Frontal cortex (tissue), 4 donors: Measurements from ENCODE around the gene C2CD4C. TPM values are rescaled to one million over a fixed set of nuclear protein-coding genes. Genes with fewer than 3 reads are reported as not detected.
"Not testable (repeated sequence)": the region's sequence is repeated elsewhere in the genome, so short reads cannot be mapped to it uniquely, and the experiment has no call there.

ENCODE experiments used
- DNase-seq, 2 donors: peaks; one replicate each; pipeline ENCODE4 v3.0.0; 2012; ENCODE audit warnings: low spot score in 2 of 2
- FAIRE-seq: peaks from 2 replicates; lab custom pipeline; 2012; peaks lifted over from hg19 to GRCh38; lab: Jason Lieb, UNC
- total RNA-seq: library from RNA; depleted of rRNA; stranded (reverse); fragments of >200 nt; gene quantifications from one replicate; pipeline ENCODE4 v1.2.3, GENCODE V29; 2014
- donor health status: control.
- donor health status: control.
- donor health status: control.

Gene C2CD4C
- total RNA-seq, result 20.8 TPM

DNA sequence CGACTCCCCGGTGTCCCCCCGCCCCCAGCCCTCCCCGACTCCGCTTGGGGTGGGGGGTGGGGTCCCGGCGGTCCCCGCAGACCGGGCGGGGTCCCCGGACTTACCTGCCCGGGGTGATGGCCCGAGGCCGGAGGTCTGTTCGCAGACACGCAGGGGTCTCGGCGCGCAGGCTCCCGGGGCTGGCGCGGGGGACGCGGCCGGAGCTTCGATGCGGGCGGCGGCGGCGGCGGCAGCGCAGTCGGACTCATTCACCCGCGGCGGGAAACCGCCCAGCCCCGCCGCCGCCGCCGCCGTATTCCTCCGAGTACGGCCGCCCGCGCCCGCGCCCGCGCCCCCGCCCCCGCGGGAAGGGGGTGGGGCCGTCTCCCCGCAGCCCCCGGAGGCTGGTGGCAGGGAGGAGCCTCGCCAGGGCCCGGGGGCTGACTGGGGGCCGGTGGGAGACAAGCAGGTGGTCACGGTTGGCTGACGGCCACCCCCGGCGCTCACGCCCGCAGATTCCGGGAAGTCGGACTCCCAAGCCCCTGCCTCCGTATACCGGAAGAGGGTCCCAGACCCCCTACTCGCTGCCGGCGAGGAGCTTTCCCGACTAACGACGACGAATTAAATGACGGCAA, at the start of gene C2CD4C:
TSS of gene C2CD4C (minus strand) at position 246 of the 614 bp plus-strand sequence. CDS start 786 bp downstream, outside the sequence.
- FAIRE-seq (no peak), DNase-seq (peak; percentile 69 to 79)

GRCh38 chr19:458091-459042, 49.4 kb upstream of the C2CD4C start:
- FAIRE-seq, result no peak
- DNase-seq, result no peak

DNA sequence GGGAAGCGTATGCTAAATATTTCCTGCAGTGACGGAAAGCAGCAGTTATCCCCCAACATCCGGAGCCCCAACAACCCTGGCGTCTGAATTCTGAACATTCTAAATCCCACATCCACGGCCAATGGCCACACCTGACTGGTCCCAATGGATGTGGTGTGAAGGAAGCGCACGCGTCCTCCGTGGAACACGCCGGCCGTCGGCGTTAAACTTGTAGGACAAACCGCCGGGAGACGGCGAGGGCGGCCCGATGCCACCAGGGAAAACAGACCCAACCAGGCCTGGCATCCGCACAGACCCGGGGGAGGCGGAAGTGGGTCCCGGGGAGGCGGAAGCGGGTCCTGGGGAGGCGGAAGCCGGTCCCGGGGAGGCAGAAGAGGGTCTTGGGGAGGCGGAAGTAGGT, 48.7 kb upstream of the C2CD4C start:
- DNase-seq, result no peak
- FAIRE-seq, result no peak

DNA sequence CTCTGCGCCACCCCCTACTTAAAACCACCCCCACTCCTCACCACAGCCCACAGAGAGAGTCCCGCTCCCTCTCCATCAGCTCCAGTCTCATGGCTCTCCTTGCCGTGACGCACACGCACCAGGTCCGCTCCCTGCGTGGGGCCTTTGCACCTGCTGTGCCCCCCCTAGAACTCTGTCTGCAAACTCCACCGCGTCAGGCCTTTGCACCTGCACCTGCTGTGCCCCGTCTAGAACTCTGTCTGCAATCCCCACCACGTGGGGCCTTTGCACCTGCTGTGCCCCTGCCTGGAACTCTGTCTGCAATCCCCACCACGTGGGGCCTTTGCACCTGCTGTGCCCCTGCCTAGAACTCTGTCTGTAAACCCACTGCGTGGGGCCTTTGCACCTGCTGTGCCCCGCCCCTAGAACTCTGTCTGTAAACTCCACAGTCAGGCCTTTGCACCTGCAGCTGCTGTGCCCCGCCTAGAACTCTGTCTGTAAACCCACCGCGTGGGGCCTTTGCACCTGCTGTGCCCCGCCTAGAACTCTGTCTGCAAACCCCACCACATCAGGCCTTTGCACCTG, 47.7 kb upstream of the C2CD4C start:
- DNase-seq, result no peak
- FAIRE-seq, result no peak

DNA sequence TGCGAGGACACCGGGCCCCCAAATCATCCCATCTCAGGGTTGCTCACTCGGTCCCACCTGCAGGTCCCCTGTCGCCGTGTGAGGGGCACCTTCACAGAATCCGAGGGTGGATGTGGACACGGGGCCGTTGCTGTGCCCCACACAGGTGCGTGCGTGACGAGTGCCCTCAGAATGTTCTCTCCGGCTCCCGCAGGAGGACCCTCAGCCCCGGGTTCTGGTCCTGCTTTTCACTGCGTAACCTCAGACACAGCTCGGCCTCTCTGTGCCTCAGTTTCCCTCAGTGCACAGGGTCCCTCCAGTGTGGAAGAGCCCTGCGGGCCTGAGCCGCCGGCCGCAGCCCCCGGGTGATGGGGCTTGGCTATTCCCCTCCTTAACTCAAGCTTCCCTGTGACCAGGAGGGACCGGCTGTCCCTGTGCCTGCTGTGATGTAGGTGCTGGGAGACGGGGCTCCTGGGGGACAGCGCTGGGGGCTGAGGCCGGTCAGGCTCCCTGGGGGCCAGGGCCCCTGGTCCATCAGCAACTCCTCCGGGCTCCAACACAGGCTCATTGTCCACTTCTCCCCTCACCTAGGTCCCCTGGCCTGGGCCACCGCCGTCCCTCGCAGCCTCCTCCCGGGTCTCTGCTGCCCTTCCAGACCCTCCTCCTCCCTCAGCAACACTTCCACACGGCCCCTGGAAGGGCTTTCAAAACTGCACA, 47.1 kb upstream of the C2CD4C start:
- no peak for DNase-seq
- FAIRE-seq, result no peak

- no peak for DNase-seq
- FAIRE-seq, result no peak
These were observed 46.2 kb upstream of the C2CD4C start for GRCh38 chr19:455031-455705.

DNA sequence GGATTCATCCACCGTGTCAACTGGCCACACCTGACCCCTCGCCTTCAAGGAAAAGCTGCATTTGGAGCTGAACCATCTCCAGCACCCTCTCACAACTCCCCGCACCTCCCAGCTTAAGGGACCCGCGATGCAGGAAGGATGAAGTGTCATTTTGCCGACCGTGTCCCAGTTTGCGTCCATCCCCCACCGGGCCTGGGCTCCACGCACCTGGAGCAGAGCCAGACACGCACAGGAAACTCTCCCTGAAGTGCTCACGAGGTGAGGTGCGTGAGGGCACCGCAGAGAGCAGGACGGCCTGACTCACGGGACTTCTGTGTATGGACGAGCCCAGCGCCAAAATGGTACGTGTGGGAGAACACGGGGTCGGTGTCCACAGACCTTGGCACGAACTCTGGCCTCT, 44.7 kb upstream of the C2CD4C start:
- DNase-seq (no peak), FAIRE-seq (no peak)

GRCh38 chr19:452829-453228, 43.9 kb upstream of the C2CD4C start:
- DNase-seq (no peak), FAIRE-seq (no peak)

- DNase-seq, FAIRE-seq: not testable (repeated sequence)
These were observed 42.0 kb upstream of the C2CD4C start for GRCh38 chr19:450912-451481.

- FAIRE-seq (no peak), DNase-seq (no peak)
These were observed 41.0 kb upstream of the C2CD4C start for GRCh38 chr19:449916-450315.

DNA sequence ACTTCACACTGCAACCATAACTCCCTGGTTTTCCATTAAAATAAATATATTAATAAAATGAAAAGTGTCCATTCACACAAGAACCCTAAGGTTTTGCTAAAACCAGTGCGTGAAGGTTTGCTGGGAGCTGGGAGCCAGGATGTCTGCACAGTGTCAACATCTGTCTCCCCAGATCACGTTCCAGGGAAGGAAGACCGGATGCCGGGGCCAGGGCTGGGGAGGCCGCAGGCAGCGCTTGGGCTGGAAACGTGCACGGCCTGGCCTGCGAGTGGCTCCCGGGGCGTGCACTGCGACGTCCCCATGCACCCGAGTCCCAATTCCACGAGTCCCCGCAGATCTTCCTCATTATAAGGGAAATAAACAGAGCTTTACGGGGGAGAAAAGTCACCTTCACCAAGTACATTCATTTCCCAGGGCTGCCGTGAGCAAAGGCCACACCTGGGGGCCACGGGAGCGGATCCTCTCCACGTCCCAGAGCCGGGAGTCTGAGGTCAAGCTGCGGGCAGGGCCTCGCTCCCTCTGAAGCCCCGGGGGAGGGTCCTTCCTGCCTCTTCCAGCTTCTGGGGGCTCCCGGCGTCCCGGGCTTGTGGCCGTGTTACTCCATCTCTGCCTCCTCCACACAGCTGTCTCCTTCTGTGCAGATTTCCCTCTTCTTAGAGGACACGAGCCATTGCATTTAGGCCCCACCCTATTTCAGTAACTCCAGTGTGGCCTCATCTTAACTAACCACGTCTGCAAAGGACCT, 39.0 kb upstream of the C2CD4C start:
- no peak for FAIRE-seq
- no peak for DNase-seq

DNA sequence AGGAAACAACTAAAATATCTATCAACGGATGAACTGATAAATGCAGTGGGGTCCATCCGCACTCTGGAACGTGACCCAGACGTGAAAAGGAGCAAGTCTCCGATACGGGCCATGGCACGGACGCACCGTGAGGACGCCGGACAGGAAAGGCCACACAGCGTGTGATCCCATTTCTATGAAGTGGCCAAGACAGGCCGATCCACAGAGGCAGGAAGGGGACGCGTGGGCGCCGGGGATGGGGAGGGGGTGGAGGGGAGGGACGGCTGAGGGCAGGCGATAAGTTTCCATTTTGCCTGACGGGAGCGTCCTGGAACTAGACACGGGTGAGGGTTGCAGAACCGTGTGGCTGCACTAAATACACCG, 38.1 kb upstream of the C2CD4C start:
- FAIRE-seq (no peak), DNase-seq (no peak)

DNA sequence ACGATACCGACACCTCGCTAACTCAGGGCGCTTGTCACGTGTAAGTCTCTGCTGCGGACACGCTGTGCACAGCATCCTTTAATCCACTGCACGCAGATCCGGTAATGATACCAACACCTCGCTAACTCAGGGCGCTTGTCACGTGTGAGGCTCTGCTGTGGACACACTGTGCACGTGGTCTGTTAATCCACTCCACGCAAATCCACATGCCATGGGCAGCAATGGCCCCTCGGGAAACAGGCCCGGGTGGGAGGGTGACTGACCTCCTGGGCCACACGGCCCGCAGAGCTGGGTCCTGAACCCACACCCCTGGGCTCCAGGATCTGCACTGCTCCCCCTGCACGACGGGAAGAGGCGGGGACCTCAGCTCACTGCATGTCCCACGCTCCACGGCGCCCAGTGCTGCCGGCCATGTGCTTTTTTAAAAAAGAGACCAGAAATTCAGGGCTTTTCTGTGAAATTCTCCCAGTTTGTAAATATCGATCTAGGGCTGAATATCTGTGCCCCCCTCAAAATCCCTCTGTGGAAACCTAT, 35.8 kb upstream of the C2CD4C start:
- FAIRE-seq (no peak), DNase-seq (no peak)

GRCh38 chr19:443005-443404, 34.1 kb upstream of the C2CD4C start:
- FAIRE-seq (no peak), DNase-seq (no peak)

DNA sequence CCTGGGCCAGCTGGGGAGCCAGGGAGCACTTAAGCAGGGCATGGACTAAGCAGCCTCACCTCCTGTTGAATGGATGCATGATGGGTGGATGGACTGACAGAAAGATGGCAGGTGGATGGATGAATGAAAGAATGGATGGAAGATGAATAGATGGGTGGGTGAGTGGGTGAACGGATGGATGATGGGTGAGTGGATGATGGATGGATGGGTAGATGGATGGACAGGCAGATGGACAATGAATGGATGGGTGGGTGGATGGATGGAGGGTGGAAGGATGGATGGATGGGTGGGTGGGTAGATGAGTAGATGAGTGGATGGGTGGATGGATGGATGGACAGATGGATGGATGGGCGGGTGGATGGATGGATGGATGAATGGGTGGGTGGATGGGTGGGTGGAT, 33.1 kb upstream of the C2CD4C start:
- no peak for FAIRE-seq
- no peak for DNase-seq

DNA sequence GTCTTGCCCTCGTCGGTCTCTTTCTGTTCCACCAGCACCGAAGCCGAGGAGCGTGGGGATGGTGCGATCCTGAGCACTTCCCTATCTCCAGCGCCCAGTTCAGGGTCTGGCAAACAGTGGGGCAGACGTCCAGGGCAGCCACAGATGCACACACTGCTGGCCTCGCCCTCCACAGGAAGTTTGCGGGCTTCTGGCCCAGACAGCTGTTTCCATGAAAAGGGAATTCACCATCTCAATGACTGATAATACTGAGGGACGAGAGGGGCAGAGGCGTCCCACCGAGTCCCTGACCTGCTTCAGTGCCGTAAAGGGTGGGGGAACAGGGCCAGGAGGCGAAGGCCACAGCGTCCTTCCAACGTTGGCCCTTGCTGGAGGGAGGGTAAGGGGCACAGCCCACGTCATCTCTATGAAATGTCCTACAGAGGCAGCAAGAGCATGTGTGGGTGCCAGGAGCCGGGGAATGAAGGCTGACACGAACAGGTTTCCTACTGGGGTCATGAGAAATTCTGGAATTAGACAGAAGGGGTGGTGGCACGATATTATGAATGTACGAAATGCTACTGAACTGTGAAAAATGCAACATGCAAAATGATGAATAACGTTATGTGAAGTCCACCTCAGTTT, 32.4 kb upstream of the C2CD4C start:
- FAIRE-seq, result no peak
- DNase-seq, result peak in 1 of 2 donors; percentile 64

DNA sequence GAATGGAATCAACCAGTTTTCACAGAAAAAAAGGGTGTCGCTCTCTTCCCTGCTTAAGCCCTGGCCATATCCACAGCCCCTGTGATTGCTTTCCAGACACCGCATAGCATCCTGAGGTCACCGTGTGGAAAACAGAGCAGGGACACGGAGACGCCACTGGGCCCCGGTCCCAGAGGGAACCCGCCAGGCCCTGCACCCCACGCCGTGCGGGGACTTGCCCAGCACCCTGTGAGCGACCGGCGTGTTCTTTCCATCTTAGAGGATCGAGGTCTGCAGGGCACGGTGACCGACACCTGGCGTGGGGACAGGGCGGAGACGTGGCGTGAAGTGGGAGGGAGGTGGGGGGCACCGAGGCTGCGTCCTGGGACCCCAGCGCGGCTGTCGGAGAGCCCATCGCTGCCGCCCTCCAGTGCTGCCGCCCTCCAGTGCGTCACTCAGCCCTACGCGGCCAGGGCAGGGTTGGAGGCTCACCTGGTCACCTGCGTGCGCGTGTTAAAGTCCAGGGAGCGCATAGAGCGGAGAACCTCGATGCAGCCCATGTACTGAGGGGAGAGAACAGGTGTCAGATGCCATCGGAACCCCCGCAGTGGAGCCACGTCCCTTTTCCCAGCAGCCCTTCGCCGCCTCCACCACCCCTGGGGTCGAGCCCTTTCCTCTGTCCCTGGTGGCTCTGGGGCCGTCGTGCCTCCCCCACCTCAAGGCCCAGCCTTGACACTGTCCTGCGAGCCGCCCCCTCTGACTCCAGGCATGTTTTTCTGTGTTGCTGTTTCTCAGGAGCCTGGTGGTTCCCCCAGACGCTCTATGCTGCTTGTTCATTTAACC, 31.7 kb upstream of the C2CD4C start:
- FAIRE-seq (no peak), DNase-seq (no peak)
